ENCODE measurements around the gene SLC13A5. TPM values are rescaled to one million over a fixed set of nuclear protein-coding genes. Genes with fewer than 3 reads are reported as not detected.

The SLC13A5 gene
- polyA plus RNA-seq, 3 donors = not detected

DNA sequence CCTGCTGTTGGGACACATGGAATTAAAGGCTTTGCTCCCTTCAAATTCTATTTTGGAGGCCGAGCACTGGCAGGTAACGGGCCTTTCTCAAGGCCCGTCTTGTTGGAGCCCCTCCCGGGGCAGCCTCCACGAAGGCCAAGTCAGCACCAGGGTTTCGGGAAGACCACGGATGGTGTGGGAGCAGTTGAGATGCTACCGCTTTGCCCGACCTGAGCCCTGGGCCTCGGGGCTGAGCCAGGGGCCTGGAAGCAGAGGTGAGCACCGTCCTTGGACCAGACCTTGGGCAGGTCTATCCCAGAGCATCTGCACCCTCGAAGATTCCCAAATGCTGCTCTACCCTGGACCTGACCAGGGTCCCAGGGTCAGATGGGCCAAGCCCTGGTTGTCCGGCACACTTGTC lies 38.6 kb downstream of the SLC13A5 start:
- no peak overlapping the region for H2AFZ ChIP-seq (ENCODE audit: insufficient read depth, low read depth, low read length, poor library complexity, severe bottlenecking)
- intact Hi-C loops (cut with micrococcal nuclease) = no loop called here
- no peaks in the 10 kb centered on the region for H3K36me3 ChIP-seq (replicated peaks in 1 of 2; ENCODE audit: control insufficient read depth in 1 of 2, insufficient read depth in 2 of 2, low read length in 2 of 2)
- no peak overlapping the region for H3K9ac ChIP-seq (ENCODE audit: insufficient read depth, low read length, poor library complexity, severe bottlenecking)
- H4K20me1 ChIP-seq (ENCODE audit: insufficient read depth, low read length) = no peaks in the 10 kb centered on the region
- H3K4me1 ChIP-seq (ENCODE audit: control insufficient read depth in 1 of 2, insufficient read depth in 2 of 2, low read length in 2 of 2) = no peaks in the 10 kb centered on the region
- TF ChIP-seq, protein P1, sequence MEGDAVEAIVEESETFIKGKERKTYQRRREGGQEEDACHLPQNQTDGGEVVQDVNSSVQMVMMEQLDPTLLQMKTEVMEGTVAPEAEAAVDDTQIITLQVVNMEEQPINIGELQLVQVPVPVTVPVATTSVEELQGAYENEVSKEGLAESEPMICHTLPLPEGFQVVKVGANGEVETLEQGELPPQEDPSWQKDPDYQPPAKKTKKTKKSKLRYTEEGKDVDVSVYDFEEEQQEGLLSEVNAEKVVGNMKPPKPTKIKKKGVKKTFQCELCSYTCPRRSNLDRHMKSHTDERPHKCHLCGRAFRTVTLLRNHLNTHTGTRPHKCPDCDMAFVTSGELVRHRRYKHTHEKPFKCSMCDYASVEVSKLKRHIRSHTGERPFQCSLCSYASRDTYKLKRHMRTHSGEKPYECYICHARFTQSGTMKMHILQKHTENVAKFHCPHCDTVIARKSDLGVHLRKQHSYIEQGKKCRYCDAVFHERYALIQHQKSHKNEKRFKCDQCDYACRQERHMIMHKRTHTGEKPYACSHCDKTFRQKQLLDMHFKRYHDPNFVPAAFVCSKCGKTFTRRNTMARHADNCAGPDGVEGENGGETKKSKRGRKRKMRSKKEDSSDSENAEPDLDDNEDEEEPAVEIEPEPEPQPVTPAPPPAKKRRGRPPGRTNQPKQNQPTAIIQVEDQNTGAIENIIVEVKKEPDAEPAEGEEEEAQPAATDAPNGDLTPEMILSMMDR (IDR thresholded peaks at IDR 0.05) = no peak
- Mint-ChIP-seq H3K4me3 (no peak overlapping the region), H3K27me3 (ENCODE audit: low read depth in 3 of 3) (peaks cover 35 to 63% (median 55%) of the 10 kb centered on the region in 3 donors), H3K36me3 (no peaks in the 10 kb centered on the region), H3K9me3 (no peaks in the 10 kb centered on the region), H3K4me1 (peaks cover 3% of the 10 kb centered on the region), H3K27ac (peak overlapping the region in 1 of 7 donors; percentile 63)
- no peak for DNase-seq
- no peak overlapping the region for H3K27ac ChIP-seq (ENCODE audit: low read depth in 1 of 2, low read length in 2 of 2)
- H3K9me3 ChIP-seq (replicated peaks in 1 of 2; ENCODE audit: control insufficient read depth in 1 of 2, insufficient read depth in 1 of 2, low read length in 2 of 2) = no peaks in the 10 kb centered on the region
- no peak overlapping the region for H3K4me3 ChIP-seq (replicated peaks in 1 of 3; ENCODE audit: low read depth in 2 of 3, low read length in 3 of 3)
- no peaks in the 10 kb centered on the region for H3K79me2 ChIP-seq (ENCODE audit: insufficient read depth, low read length)
- peaks cover 7 to 29% of the 10 kb centered on the region in 2 donors for H3K27me3 ChIP-seq (ENCODE audit: control insufficient read depth in 2 of 2, insufficient read depth in 2 of 2, low read length in 2 of 2)
- H3K4me2 ChIP-seq (replicated peaks; ENCODE audit: extremely low read depth, low read length, poor library complexity, severe bottlenecking) = no peak overlapping the region
- 95% methylated on average over 13 of the region's 13 CpGs for WGBS (ENCODE audit: insufficient coverage)

DNA sequence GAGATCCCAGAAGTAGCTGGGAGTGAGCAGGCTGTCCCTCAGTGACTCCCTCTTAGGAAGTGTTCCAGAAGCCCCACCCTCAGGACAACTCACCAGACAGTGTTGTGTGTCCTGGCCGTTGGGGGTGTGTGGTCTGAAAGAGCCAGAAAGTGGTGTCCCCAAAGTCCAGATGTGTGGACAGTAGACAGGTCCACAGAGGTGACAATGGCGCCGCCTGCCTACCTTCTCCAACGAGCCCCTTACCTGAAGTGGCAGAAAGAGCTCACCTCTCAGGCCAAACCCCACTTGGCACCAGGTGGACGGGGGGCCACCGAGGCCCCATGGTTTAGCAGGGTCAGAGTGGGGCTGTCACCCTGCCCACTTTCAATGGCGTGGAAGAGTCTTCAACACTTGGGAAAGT lies 41.7 kb downstream of the SLC13A5 start:
- Histone ChIP-seq H3K27ac (ENCODE audit: low read depth in 1 of 2, low read length in 2 of 2) (no peak overlapping the region), H3K4me2 (replicated peaks; ENCODE audit: extremely low read depth, low read length, poor library complexity, severe bottlenecking) (no peak overlapping the region), H3K9me3 (replicated peaks in 1 of 2; ENCODE audit: control insufficient read depth in 1 of 2, insufficient read depth in 1 of 2, low read length in 2 of 2) (no peaks in the 10 kb centered on the region), H3K79me2 (ENCODE audit: insufficient read depth, low read length) (no peaks in the 10 kb centered on the region), H3K4me3 (replicated peaks in 1 of 3; ENCODE audit: low read depth in 2 of 3, low read length in 3 of 3) (no peak overlapping the region), H3K9ac (ENCODE audit: insufficient read depth, low read length, poor library complexity, severe bottlenecking) (no peak overlapping the region), H3K36me3 (replicated peaks in 1 of 2; ENCODE audit: control insufficient read depth in 1 of 2, insufficient read depth in 2 of 2, low read length in 2 of 2) (no peaks in the 10 kb centered on the region), H3K27me3 (ENCODE audit: control insufficient read depth in 2 of 2, insufficient read depth in 2 of 2, low read length in 2 of 2) (peaks cover 0 to 18% of the 10 kb centered on the region in 2 donors), H3K4me1 (ENCODE audit: control insufficient read depth in 1 of 2, insufficient read depth in 2 of 2, low read length in 2 of 2) (no peaks in the 10 kb centered on the region), H4K20me1 (ENCODE audit: insufficient read depth, low read length) (no peaks in the 10 kb centered on the region), H2AFZ (ENCODE audit: insufficient read depth, low read depth, low read length, poor library complexity, severe bottlenecking) (no peak overlapping the region)
- no peak for DNase-seq
- H3K4me1 Mint-ChIP-seq = no peaks in the 10 kb centered on the region
- no peaks in the 10 kb centered on the region for H3K36me3 Mint-ChIP-seq
- H3K4me3 Mint-ChIP-seq = no peak overlapping the region
- TF ChIP-seq, protein P1 (IDR thresholded peaks at IDR 0.05) = no peak
- intact Hi-C loops (cut with micrococcal nuclease) = no loop called here
- H3K9me3 Mint-ChIP-seq = no peaks in the 10 kb centered on the region
- 90% methylated on average over 6 of the region's 7 CpGs for WGBS (ENCODE audit: insufficient coverage)
- H3K27me3 Mint-ChIP-seq (ENCODE audit: low read depth in 3 of 3) = peaks cover 25 to 54% (median 50%) of the 10 kb centered on the region in 3 donors
- no peak overlapping the region for H3K27ac Mint-ChIP-seq
